ENCODE measurements around the gene ARHGAP27.

The ARHGAP27 gene

DNA sequence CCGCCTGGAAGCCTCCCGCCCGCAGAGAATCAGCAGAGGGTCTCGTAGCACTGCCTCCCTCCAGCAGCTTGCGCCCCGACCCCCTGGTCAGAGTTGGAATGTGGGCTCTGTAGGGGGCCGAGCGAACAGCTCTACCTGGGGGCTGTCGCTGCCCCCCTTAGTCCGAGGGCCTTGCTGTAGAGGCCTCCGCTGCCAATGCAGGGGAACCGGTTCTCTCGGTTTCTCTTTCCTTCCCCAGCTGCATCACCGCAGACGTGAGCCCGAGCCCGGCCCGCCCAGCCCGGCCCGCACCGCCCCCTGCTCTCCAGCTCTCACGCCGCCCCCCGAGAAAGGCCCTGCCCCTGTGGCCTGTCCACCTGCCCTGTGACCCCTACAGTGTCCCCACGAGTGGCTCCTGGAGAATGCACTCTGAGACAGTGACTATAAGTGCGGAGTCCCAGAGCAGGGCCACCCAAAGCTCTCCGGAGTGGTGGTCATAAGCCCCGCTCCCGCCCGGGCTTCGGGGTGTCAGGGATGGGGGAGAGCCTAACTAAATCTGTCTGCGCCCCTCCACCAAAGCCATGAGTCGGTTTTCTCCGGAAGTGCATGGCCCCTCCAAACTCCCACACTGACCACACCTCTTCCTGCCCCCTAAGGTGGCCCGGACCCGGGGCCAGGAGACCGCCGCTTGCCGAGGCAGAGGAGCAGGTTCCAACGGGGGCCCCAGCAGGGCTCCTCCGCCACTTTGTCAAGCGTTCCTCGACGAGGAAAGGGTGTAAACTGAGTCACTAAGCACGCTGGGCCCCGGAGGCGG is 1.7 kb downstream of the ARHGAP27 start:
- TF ChIP-seq JUND (IDR thresholded peaks at IDR 0.05; ENCODE audit: low read depth) = no peak
- in situ Hi-C loops (cut with HindIII; ENCODE audit: low pct_unique_long_range_greater_than_20kb, low sequenced_read_pairs) = no loop called here

DNA sequence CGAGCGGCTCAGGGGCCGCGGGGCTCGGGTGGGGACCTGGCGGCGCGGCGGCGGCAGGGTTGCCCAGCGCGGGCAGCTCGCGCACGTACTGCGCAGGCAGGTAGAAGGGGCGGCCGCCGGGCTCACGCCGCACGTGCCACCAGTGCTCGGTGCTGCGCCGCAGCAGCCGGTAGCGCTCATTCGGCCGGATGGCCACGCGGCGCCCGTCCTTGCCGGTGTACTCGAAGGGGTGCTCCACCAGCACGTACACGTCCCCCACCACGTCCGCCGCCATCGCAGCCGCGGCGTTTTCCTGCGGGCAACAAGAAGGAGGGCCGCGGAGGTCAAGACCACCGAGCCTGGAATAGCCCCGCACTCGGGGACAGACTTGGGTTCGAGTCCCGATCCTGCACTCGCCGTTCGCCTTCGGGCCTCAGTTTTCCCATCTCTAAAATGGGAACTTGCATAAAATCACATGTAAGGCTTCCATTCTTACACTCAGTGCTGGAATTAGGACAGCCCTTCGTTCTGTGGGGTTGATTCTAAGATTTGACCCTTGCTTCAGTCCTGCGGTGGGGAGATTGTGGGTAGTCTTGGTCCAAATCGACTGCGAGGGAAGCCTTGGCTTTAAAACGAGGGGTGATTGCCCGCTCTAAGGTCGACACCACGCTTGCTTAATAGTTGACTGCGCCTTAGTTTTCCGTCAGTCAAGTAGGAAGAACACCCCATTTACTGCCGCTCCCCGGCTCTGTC is 2.5 kb downstream of the ARHGAP27 start:
- in situ Hi-C loops (cut with HindIII; ENCODE audit: low pct_unique_long_range_greater_than_20kb, low sequenced_read_pairs) = no loop called here
- TF ChIP-seq JUND (IDR thresholded peaks at IDR 0.05; ENCODE audit: low read depth) = no peak
- DNase-seq (ENCODE audit: low read depth in 1 of 2, low spot score in 1 of 2) = no peak

More for the DNA sequence above, 1.7 kb downstream of the ARHGAP27 start:
- DNase-seq (ENCODE audit: low read depth in 1 of 2, low spot score in 1 of 2) = peak; percentile 95 to 96

DNA sequence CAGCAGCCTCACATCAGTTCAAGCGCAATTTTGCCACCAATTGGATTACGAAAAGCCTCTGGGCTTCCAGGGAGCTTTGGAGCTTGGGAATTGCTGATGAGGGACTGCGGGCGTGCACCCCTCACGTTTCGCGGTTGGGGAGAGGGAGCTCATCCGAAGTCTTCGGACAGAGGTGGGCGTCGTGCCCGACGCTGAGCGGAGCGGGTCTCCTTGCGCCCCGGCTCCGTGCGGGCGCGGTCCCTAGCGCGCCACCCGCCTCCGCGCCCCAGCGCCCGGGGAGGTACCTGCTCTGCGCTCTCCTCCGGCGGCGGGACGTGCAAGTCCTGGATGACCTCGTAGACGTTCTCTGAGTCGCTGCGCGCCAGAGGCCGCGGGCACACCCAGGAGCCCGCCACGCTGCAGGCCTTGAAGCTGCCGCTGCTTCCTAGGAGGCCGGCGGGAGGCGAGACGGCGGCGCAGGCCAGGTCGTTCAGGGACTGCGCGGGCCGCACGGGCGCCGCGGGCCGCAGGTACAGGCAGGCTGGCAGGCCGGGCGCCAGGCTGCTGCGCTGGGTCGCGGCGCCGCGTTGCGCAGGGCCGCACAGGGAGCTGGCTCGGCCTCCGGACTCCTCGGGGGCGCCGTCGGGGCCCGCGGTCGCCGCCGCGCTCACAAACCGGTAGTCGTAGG is 3.2 kb downstream of the ARHGAP27 start:
- no peak for TF ChIP-seq JUND (IDR thresholded peaks at IDR 0.05; ENCODE audit: low read depth)
- in situ Hi-C loops (cut with HindIII; ENCODE audit: low pct_unique_long_range_greater_than_20kb, low sequenced_read_pairs) = no loop called here
- DNase-seq (ENCODE audit: low read depth in 1 of 2, low spot score in 1 of 2) = no peak

DNA sequence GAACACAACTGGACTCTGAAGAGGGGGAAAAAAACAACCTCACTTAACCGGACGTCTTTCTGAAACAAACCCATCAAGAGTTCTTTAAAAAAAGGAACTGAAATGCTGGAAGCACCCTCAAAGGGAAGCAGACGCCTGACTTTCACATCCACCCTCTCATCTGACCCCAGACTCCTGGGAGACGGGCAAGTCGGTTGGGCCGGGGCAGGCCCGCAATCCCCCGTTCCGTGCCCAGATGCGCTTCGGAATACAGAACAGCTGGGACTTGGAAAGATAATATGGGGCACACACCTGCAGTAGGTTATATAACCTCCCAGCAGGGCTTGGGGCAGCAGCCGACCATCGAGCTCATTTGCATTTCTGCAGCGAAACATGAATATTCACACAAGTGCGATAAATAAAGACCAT is 3.7 kb downstream of the ARHGAP27 start:
- TF ChIP-seq JUND (IDR thresholded peaks at IDR 0.05; ENCODE audit: low read depth) = no peak
- in situ Hi-C loops (cut with HindIII; ENCODE audit: low pct_unique_long_range_greater_than_20kb, low sequenced_read_pairs) = no loop called here
- DNase-seq (ENCODE audit: low read depth in 1 of 2, low spot score in 1 of 2) = no peak

DNA sequence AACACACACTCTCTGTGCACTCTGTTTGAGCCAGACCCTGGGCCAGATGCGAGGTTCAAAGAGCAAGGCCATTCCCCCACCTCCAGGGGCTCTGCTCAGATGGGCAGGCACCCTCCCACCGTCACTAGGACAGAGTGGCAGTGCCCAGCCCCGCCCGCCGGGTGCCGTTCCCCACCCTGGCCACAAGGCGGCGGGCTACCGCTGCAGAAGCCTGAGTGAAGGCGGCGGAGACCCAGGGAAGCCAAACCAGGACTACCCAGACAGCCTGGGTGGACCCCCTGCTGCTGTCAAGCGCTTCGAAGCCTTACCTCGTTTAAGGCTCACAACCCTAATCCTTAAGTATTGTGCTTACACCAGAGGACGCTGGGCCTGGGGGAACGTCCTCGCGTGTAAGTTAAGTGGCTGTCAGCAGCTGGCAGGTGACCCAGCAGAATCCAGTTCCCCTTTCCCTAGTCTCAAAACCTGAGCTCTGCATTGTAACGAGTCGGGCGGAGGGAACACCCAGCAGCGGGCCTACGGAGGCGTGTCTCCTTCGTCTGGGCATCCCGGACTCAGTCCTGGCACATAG is 4.5 kb downstream of the ARHGAP27 start:
- TF ChIP-seq JUND (IDR thresholded peaks at IDR 0.05; ENCODE audit: low read depth) = no peak
- peak; percentile 87 to 92 for DNase-seq (ENCODE audit: low read depth in 1 of 2, low spot score in 1 of 2)
- in situ Hi-C loops (cut with HindIII; ENCODE audit: low pct_unique_long_range_greater_than_20kb, low sequenced_read_pairs) = no loop called here

DNA sequence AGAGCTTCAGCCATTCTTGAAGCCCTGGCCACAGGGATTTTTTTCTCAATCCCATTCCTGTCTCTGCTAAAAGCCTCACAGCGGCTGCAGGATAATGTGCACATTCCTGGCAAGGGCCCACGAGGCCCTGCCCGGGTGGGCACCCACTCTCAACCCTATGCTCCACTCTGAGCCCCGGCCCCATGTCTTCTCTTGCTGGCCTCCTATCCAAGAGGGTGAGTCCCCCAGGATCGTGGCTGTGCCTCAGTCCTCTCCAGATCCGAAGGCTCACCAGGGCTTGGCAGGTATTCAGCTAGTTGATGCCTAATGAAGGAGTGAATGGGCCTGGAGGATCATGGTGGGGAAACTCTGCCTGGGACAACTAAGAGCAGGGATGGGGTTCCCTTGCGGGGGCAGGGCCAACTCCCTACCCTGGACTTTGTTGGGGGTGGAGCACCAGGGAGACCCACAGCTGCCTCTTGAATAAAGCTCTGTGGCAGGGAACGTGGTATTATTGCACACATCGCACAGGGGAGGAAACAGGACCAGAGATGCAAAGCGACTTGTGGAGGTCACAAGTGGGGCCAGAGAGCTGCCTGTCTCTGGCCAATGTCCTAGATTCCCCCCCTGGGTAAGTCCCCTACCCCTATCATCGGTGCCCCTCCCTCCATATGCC is 5.4 kb downstream of the ARHGAP27 start:
- TF ChIP-seq JUND (IDR thresholded peaks at IDR 0.05; ENCODE audit: low read depth) = no peak
- in situ Hi-C loops (cut with HindIII; ENCODE audit: low pct_unique_long_range_greater_than_20kb, low sequenced_read_pairs) = no loop called here
- no peak for DNase-seq (ENCODE audit: low read depth in 1 of 2, low spot score in 1 of 2)

DNA sequence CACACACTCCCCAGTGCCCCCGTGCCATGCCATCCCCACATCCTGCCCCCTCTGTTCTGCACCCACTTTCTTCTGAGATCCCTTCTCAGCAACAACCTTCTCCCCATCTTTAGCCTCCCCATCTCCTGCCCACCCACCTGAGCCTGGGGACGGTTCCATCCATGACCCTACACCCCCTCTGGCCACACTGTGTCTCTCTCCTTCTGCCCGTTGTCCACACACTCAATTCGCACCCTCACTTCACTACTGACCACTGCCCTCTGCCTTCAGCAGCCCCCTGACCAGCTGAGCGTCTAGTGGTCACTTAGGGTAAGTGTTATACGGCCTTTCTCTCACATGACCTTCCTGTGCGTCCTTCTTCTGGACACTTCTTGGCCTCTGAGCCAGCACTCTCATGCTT is 6.1 kb downstream of the ARHGAP27 start:
- no peak for TF ChIP-seq JUND (IDR thresholded peaks at IDR 0.05; ENCODE audit: low read depth)
- DNase-seq (ENCODE audit: low read depth in 1 of 2, low spot score in 1 of 2) = no peak
- in situ Hi-C loops (cut with HindIII; ENCODE audit: low pct_unique_long_range_greater_than_20kb, low sequenced_read_pairs) = no loop called here

DNA sequence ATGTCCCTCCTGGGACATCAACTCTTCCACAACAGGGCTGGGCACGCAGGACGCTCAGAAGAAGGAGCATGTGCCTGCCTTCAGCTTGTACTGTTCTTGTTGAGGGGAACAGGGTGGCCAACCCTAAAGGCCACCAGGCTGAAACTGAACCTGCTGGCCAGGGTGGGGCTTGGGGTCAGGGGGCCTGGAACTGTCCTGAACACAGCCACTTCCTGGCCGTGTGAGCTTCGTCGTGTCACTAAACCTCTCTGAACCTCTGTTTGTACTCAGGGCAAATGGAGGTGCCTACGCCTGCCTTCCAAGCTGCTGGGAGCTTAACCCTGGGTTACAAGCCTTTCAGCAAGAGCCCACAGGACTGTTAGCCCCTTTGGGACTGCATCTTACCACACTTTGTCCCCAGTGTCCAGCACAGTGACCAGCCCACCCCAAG is 6.7 kb downstream of the ARHGAP27 start:
- in situ Hi-C loops (cut with HindIII; ENCODE audit: low pct_unique_long_range_greater_than_20kb, low sequenced_read_pairs) = no loop called here
- no peak for DNase-seq (ENCODE audit: low read depth in 1 of 2, low spot score in 1 of 2)
- TF ChIP-seq JUND (IDR thresholded peaks at IDR 0.05; ENCODE audit: low read depth) = no peak

DNA sequence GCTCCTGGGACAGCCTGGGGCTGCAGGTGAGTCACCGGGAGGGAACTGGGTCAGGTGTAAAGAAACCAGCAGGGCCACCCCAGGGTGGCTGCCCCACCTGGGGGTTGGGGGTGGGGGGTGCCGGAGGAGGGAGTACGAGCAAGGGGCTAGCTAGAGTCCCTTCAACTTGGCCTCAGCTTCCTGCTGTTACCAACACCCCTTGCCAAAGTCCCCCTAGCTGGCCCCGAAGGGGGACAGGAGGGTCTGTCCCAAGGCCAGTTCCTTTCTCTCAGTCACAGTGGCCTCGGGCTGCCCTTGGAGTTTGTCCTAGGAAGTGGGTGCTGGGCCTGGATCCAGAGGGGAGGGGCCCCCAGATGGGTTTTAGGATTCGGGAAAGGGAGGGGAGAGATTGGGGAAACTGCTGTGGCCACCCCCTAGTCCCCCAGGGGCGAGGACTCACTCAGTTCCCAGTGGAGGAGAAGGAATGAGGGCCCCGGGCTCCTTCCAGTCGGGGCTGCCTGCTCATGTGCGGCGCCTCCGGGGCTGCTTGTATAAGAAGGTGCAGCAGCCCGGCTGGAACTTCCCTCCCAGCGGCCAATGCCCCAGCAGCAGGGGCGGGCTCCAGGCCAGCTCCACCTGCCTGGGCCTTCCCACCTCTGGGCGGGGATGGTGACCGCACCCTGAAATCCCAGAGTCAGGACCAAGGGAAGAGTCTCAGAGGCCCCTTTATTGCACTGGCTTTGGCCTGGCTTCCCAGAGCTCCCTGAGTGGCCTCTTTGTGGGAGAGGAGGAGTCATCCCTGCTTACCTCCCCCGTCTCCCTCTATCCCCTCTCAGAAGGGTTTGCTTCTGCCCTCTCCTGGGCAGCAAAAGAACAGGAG is 7.3 kb downstream of the ARHGAP27 start:
- in situ Hi-C loops (cut with HindIII; ENCODE audit: low pct_unique_long_range_greater_than_20kb, low sequenced_read_pairs) = no loop called here
- TF ChIP-seq JUND (IDR thresholded peaks at IDR 0.05; ENCODE audit: low read depth) = no peak
- DNase-seq (ENCODE audit: low read depth in 1 of 2, low spot score in 1 of 2) = peak; percentile 90 to 99

DNA sequence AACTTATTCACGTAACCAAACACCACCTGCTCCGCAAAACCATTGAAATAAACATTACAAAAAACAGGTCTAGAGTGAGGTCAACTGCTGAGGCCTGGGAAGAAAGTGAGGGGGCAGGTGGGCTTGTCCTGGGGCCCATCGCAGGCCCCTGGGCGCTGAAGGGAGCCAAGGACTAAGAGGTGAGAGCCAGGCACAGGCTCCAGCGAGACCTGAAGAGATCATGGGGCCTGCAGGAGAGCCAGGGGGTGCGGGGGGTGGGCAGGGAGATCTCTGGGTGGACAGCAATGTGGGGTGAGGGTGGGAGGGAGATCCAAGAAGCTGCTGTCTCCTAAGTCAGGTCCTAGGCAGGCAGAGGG is 7.9 kb downstream of the ARHGAP27 start:
- in situ Hi-C loops (cut with HindIII; ENCODE audit: low pct_unique_long_range_greater_than_20kb, low sequenced_read_pairs) = no loop called here
- no peak for TF ChIP-seq JUND (IDR thresholded peaks at IDR 0.05; ENCODE audit: low read depth)

DNA sequence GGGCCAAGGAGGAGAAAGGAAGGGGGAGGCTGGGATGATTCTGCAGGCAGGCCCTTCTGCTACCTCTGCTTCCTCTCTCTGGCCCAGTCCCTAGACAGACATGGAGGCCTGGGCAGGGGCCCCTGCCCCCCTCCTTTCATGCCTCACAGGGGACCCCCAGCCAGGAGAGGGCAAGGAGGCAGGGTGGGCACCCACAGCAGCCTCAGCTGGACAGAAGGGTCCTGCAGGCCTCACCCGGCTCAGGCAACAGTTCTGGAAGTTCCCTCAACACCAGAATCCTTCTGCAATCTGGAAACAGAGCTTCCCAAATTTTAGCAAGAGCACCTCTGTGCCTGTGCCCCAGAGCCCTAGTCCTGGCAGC is 8.7 kb downstream of the ARHGAP27 start:
- in situ Hi-C loops (cut with HindIII; ENCODE audit: low pct_unique_long_range_greater_than_20kb, low sequenced_read_pairs) = no loop called here
- no peak for DNase-seq (ENCODE audit: low read depth in 1 of 2, low spot score in 1 of 2)
- no peak for TF ChIP-seq JUND (IDR thresholded peaks at IDR 0.05; ENCODE audit: low read depth)

More for the DNA sequence above, 7.9 kb downstream of the ARHGAP27 start:
- no peak for DNase-seq (ENCODE audit: low read depth in 1 of 2, low spot score in 1 of 2)
